Activated CD4-positive, alpha-beta T cell treated with anti-CD3 and anti-CD28 coated beads, Interleukin-2, amount 10 ng/mL, durations not matched to agents 7 days and 5 days (primary cell): ENCODE measurements around the gene ZNF76. TPM values are rescaled to one million over a fixed set of nuclear protein-coding genes. Genes with fewer than 3 reads are reported as not detected.
A peak's percentile ranks its signal among the peaks of the same experiment; 100 is the strongest.
"Not testable (repeated sequence)": the region's sequence is repeated elsewhere in the genome, so short reads cannot be mapped to it uniquely, and the experiment has no call there.

Experiments used
- CTCF ChIA-PET: fragments of 350-600 bp; sonication (Branson Sonifier 250); formaldehyde crosslinking; loops from one replicate; lab custom pipeline; 2021; ENCODE audit warnings: antibody characterized with exemption; lab: Charles Lee
- POLR2A ChIA-PET: fragments of 350-600 bp; sonication (Branson Sonifier 250); formaldehyde crosslinking; loops from one replicate; lab custom pipeline; 2021; ENCODE audit warnings: antibody characterized with exemption; lab: Charles Lee
- DNase-seq: peaks from one replicate; pipeline ENCODE4 v3.0.0-alpha.2; 2020
- H3K27ac Mint-ChIP-seq: one replicate; pipeline ENCODE4 v1.8.0; 2021; ENCODE audit warnings: mild to moderate bottlenecking, moderate library complexity, mixed read lengths
- H3K27me3 Mint-ChIP-seq: one replicate; pipeline ENCODE4 v1.8.0; 2021; ENCODE audit warnings: mixed read lengths
- H3K36me3 Mint-ChIP-seq: one replicate; pipeline ENCODE4 v1.8.0; 2021; ENCODE audit warnings: low read depth, mixed read lengths
- H3K4me1 Mint-ChIP-seq: one replicate; pipeline ENCODE4 v1.8.0; 2021; ENCODE audit warnings: mixed read lengths
- H3K4me3 Mint-ChIP-seq: one replicate; pipeline ENCODE4 v1.8.0; 2021; ENCODE audit warnings: mild to moderate bottlenecking, moderate library complexity, mixed read lengths
- H3K9me3 Mint-ChIP-seq: one replicate; pipeline ENCODE4 v1.8.0; 2021; ENCODE audit warnings: mixed read lengths
- total RNA-seq, 2 experiments: library from RNA; stranded (reverse); gene quantifications; one replicate each; pipeline ENCODE4 v1.2.3, GENCODE V29; 2021

The ZNF76 gene
- total RNA-seq, 2 experiments from 2014 or later: 41.1 to 42.4 TPM

DNA sequence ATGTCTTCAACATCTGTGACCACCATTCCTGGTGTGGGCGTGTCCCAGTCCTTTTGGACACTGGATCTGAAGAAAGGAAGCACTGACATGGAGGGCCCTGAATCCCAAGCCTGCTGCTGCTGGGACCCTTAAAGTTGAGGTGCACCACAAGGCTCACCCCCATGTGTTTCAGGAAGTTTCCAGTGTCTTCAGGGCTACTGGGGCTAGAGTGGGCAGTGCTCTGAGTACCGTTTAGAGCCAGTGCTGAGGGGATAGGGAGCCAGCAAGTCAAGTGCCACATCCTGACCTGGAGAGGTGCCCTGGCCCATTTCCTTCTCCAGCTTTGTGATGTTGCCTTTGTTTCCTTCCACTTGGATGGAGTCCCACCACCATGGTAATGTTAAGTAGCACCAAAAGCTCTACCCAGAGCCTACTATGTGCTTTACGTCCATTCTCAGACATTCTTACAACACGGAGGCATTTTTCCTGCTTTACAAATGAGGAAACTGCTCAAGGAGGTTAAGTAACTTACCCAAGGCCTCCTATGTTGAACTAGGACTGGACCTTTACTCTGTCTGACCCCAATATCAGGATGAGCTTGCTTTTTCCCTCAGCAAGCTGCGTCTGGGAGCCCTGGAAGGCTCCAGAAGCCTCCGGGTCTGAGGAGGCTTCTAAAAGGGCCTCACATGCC lies 37.5 kb downstream of the ZNF76 start:
- Mint-ChIP-seq H3K36me3 (peaks cover 47% of the 10 kb centered on the region), H3K27ac (peak overlapping the region; percentile 96), H3K27me3 (no peaks in the 10 kb centered on the region), H3K4me1 (peaks cover 47% of the 10 kb centered on the region), H3K9me3 (no peaks in the 10 kb centered on the region), H3K4me3 (peak overlapping the region; percentile 85)
- POLR2A ChIA-PET: interaction anchor here (1.5 kb wide), 1 partner anchor 154 kb away, joined by 4 read pairs; no protein-coding TSS in a partner anchor
- no peak for DNase-seq
- CTCF ChIA-PET: interaction anchor here (0.7 to 3.4 kb wide), 22 partner anchors 11 to 1815 kb away, joined by 3 to 25 read pairs (median 4); partner anchors contain the start of genes ARMC12, PPARD and RPL10A

DNA sequence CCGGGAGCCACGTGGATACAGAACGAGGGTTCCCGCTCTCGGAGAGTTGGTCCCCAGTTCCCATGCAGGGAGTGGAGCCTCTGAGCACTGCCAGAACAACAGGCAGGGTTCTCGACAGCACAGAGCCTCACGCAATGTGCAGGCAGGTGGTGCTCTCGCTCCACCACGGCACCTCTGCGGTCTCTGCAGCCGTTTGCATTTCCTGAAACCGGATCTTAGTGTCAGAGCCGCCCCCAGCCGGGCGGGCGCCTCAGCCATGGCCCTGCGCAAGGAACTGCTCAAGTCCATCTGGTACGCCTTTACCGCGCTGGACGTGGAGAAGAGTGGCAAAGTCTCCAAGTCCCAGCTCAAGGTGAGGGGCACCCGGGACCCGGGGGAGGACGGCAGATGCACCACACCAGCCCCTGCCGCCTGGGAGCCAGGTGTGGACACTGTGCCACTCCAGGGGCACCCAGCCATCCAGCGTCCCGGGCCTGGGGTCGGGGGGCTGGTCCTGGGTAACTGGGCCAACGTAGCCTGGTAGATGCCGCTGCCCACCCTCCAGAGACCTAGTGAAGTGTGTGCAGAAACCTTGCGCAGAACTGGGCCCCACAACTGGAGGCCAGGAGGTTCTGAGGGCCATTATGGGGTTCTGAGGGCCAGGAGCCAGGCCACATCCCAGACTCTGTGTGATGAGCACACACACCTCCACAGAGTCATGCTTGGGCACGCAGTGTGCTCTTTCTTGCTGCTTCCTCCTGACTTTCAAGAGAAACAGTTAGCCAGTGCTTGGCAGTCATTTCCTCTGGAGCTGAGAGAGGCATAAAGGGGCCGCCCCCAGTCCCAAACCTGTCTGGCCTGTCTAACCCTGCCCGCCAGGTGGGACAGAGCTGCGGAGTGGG lies 38.3 kb downstream of the ZNF76 start, which contains the start of gene DEF6:
Gene DEF6 (plus strand): TSS at position 218 of the 881 bp plus-strand sequence. CDS start 39 bp downstream, at position 257.
- peak within 1 kb of the TSS; percentile 85 for H3K4me3 Mint-ChIP-seq
- H3K9me3 Mint-ChIP-seq: no peaks in the 10 kb centered on the region
- ChIA-PET POLR2A (interaction anchor here (1.5 kb wide), 1 partner anchor 153 kb away, joined by 4 read pairs; no protein-coding TSS in a partner anchor), CTCF (interaction anchor here (0.7 to 3.4 kb wide), 21 partner anchors 11 to 254 kb away, joined by 3 to 25 read pairs (median 4); partner anchors contain the start of genes PPARD and RPL10A)
- peak; percentile 93 for DNase-seq
- peak within 1 kb of the TSS; percentile 96 for H3K27ac Mint-ChIP-seq
- no peaks in the 10 kb centered on the region for H3K27me3 Mint-ChIP-seq
- H3K36me3 Mint-ChIP-seq: peaks cover 55% of the 10 kb centered on the region
- H3K4me1 Mint-ChIP-seq: peaks cover 55% of the 10 kb centered on the region

DNA sequence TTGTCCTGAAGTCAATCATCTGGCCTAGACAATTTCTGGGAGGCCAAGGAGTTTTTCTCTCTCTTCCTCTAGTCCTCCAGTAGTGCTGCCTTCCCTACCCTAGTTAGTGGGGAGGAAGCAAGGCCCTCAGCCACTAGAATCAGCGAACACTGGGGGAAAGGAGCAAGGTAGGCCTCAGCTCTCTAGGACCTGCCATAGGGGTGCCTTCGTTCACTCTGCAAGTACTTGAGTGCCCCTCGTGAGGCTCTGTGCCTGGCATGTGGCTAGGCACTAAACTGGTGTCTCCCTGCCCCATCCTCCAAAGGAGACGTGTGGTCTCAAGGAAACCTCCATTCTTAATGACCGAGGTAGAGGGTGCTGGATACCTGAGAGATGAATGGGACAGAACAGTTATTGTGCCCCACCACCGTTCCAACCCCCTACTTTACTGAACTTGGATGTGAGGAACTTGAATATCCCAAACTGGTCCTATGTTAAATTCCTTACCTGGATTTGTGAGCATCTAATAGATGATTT lies 39.1 kb downstream of the ZNF76 start:
- Mint-ChIP-seq H3K27ac (peak overlapping the region; percentile 96), H3K9me3 (no peaks in the 10 kb centered on the region), H3K4me1 (peaks cover 61% of the 10 kb centered on the region), H3K27me3 (no peaks in the 10 kb centered on the region), H3K4me3 (peak overlapping the region; percentile 85), H3K36me3 (peaks cover 59% of the 10 kb centered on the region)
- POLR2A ChIA-PET: no interaction called here
- DNase-seq: peak; percentile 33
- CTCF ChIA-PET: interaction anchor here (1.0 to 3.4 kb wide), 11 partner anchors 11 to 167 kb away, joined by 4 to 25 read pairs (median 7); partner anchors contain the start of gene PPARD

DNA sequence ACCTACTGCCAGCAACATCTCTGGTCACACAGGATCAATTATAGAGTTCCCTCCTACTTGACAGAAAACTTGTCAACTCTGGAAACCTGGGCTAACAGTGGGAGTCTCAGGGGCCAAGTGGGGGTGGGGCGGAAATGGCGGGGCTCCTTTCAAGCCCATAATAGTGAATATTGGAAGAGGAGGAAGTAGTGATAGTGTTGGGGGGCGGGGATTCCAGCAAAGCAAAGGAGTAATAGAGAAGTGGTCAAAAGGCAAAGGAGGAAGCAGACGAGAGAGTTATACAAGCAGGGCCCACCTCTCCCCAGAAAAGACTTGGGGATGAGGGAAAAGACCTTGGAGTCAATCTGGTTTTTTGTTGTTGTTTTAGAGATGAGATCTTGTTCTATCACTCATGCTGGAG lies 40.1 kb downstream of the ZNF76 start:
- Mint-ChIP-seq H3K9me3 (no peaks in the 10 kb centered on the region), H3K36me3 (peaks cover 60% of the 10 kb centered on the region), H3K4me1 (peaks cover 65% of the 10 kb centered on the region), H3K27ac (peak overlapping the region; percentile 96), H3K4me3 (peak overlapping the region; percentile 85), H3K27me3 (no peaks in the 10 kb centered on the region)
- peak; percentile 39 for DNase-seq
- POLR2A ChIA-PET: interaction anchor here (0.6 to 0.8 kb wide), 2 partner anchors 14 to 33 kb away, joined by 3 to 5 read pairs; no protein-coding TSS in a partner anchor
- CTCF ChIA-PET: interaction anchor here (0.9 to 2.0 kb wide), 7 partner anchors 11 to 168 kb away, joined by 3 to 9 read pairs (median 3); partner anchors contain the start of gene PPARD

DNA sequence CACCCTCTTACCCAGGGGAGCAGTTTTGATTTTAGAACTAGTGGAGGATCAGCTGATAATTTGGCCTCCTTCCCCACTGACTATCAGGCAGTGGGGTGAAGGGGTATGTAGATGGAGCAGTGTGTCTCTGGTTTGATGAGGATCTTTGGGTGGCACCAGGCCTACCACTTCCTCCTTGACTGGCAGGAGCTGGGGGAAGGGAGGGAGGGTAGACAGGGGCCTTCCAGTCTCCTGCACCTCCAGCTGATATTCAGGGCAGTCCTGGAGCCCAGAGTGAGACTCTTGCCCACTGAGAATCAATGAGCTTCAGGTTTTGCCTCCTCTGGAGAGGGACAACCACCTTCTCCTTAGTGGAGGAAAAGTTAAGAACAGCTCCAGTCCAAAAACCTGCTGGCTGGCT lies 41.3 kb downstream of the ZNF76 start:
- H3K4me3 Mint-ChIP-seq: peak overlapping the region; percentile 85
- H3K36me3 Mint-ChIP-seq: peaks cover 55% of the 10 kb centered on the region
- H3K9me3 Mint-ChIP-seq: no peaks in the 10 kb centered on the region
- H3K27ac Mint-ChIP-seq: peak overlapping the region; percentile 96
- H3K27me3 Mint-ChIP-seq: no peaks in the 10 kb centered on the region
- POLR2A ChIA-PET: interaction anchor here (1.3 kb wide), 1 partner anchor 25 kb away, joined by 3 read pairs; no protein-coding TSS in a partner anchor
- H3K4me1 Mint-ChIP-seq: peaks cover 69% of the 10 kb centered on the region
- CTCF ChIA-PET: interaction anchor here (0.7 to 1.4 kb wide), 9 partner anchors 10 to 221 kb away, joined by 3 to 7 read pairs (median 3); partner anchors contain the start of genes FANCE and RPL10A
- peak; percentile 59 for DNase-seq

DNA sequence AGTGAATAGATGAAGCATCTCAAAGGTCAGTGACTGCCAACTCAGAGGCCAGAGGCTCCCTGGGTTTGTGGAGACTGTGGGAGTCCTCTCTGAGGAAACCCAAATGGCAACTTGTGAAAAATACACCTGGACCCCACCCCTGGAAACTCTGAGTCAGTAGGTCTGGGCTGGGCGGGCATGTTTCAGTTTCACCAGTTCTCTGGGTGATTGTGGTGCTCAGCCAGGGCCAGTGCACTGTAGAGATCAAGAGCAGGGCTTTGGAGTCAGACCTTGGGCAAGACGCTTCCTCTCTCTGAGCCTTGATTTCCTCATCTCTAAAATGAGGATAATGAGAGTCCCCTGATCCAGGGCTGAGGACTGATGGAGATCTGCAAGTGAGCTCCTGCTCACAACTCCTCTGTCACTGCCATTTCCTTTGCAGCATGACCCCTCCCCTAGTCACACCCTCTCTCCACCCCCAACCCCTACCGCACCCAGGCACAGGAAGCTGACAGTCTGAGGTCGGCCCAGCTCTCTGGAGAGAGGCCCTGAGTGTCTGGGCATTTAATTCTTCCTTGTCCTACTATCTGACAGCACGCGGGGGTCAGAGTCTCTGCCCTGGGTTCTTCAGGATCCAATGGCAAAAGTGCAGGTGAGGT lies 43.2 kb downstream of the ZNF76 start:
- H3K27me3 Mint-ChIP-seq: no peaks in the 10 kb centered on the region
- H3K4me3 Mint-ChIP-seq: peak overlapping the region; percentile 85
- ChIA-PET CTCF (interaction anchor here (0.5 to 1.5 kb wide), 9 partner anchors 14 to 903 kb away, joined by 3 to 5 read pairs (median 3); partner anchors contain the start of gene FANCE), POLR2A (interaction anchor here (0.7 kb wide), 2 partner anchors 152 to 621 kb away, joined by 3 to 5 read pairs; no protein-coding TSS in a partner anchor)
- H3K27ac Mint-ChIP-seq: peak overlapping the region; percentile 96
- H3K36me3 Mint-ChIP-seq: peaks cover 71% of the 10 kb centered on the region
- peak; percentile 93 for DNase-seq
- H3K4me1 Mint-ChIP-seq: peaks cover 69% of the 10 kb centered on the region
- no peaks in the 10 kb centered on the region for H3K9me3 Mint-ChIP-seq

DNA sequence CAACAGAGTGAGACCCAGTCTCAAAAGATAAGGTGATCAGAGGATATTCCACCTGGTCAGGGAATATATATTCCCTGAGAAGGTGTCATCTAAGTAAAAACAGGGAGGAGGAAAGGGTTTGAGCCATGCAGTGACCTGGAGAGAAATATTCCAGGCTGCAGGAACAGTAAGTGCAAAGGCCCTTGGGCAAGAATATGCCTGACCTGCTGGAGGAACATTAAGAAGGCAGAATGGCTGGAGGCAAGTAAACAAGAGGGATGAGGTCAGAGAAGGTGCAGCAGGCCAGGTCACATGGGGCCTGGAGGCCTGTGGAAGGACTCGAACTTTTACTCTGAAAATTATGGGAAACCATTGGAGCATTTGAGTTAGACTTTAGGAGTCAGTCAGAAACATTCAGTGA lies 44.8 kb downstream of the ZNF76 start:
- H3K4me1 Mint-ChIP-seq: peaks cover 77% of the 10 kb centered on the region

DNA sequence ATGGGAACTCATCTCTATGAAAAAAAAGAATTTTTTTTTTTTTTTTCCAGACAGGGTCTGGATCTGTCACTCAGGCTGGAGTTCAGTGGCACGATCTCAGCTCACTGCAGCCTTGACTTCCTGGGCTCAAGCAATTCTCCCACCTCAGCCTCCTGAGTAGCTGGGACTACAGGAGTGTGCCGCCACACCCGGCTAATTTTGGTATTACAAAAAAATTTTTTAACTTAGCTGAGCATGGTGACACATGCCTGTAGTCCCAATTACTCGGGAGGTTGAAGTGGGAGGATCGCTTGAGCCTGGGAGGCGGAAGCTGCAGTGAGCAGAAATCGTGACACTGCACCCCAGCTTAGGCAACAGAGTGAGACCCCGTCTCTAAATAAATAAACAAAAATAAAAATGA lies 45.6 kb downstream of the ZNF76 start:
- CTCF ChIA-PET: interaction anchor here (0.7 to 1.9 kb wide), 8 partner anchors 10 to 460 kb away, joined by 3 to 6 read pairs (median 3); partner anchors contain the start of gene RPL10A
- POLR2A ChIA-PET: no interaction called here
- peaks cover 79% of the 10 kb centered on the region for H3K4me1 Mint-ChIP-seq
- no peak for DNase-seq
- H3K9me3 Mint-ChIP-seq: no peaks in the 10 kb centered on the region
- H3K27ac Mint-ChIP-seq: no peak overlapping the region
- peaks cover 72% of the 10 kb centered on the region for H3K36me3 Mint-ChIP-seq
- no peak overlapping the region for H3K4me3 Mint-ChIP-seq
- H3K27me3 Mint-ChIP-seq: no peaks in the 10 kb centered on the region

More for the DNA sequence above, 44.8 kb downstream of the ZNF76 start:
- DNase-seq: no peak
- Mint-ChIP-seq H3K9me3 (no peaks in the 10 kb centered on the region), H3K36me3 (peaks cover 72% of the 10 kb centered on the region), H3K27ac (peak overlapping the region; percentile 96), H3K27me3 (no peaks in the 10 kb centered on the region), H3K4me3 (peak overlapping the region; percentile 85)
- ChIA-PET POLR2A (no interaction called here), CTCF (interaction anchor here (0.9 to 1.9 kb wide), 6 partner anchors 21 to 167 kb away, joined by 3 to 6 read pairs (median 3); partner anchors contain the start of gene RPL10A)

DNA sequence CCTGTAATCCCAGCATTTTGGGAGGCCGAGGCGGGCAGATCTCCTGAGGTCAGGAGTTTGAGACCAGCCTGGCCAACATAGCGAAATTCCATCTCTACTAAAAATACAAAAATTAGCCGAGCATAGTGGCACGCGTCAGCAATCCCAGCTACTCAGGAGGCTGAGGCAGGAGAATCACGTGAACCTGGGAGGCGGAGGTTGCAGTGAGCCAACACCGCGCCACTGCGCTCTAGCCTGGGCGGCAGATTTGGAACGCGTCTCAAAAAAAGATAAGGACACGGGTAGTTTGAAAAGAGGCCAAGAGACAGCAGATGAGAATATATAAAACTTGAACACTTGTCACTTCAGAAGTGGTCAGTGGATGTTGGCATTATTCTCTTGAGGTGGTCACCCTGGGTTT lies 47.6 kb downstream of the ZNF76 start:
- not testable (repeated sequence) for H3K4me3 Mint-ChIP-seq

DNA sequence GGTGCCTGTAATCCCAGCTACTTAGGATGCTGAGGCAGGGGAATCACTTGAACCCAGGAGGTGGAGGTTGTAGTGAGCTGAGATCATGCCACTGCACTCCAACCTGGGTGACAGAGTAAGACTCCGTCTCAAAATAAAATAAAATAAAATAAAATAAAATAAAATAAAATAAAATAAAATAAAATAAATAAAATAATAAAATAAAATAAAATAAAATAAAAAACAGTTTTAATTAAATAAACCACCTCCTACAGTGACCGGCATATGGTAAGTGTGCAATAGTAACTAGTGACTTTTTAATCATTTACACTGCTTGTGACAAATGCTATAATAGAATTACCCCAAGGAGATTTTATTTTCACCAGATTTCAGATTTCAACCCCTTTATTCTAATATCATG lies 49.0 kb downstream of the ZNF76 start:
- H3K4me1 Mint-ChIP-seq: peaks cover 80% of the 10 kb centered on the region
- DNase-seq, H3K9me3 Mint-ChIP-seq, H3K27me3 Mint-ChIP-seq, H3K4me3 Mint-ChIP-seq, POLR2A ChIA-PET: not testable (repeated sequence)
- CTCF ChIA-PET: interaction anchor here (0.7 to 2.9 kb wide), 4 partner anchors 11 to 893 kb away, joined by 3 to 9 read pairs (median 4); partner anchors contain the start of gene DEF6
- peaks cover 75% of the 10 kb centered on the region for H3K36me3 Mint-ChIP-seq
- peak overlapping the region; percentile 93 for H3K27ac Mint-ChIP-seq

More for the DNA sequence above, 47.6 kb downstream of the ZNF76 start:
- POLR2A ChIA-PET, DNase-seq, H3K27me3 Mint-ChIP-seq, H3K9me3 Mint-ChIP-seq, CTCF ChIA-PET: not testable (repeated sequence)
- Mint-ChIP-seq H3K4me1 (peaks cover 80% of the 10 kb centered on the region), H3K36me3 (peaks cover 77% of the 10 kb centered on the region), H3K27ac (peak overlapping the region; percentile 68)

DNA sequence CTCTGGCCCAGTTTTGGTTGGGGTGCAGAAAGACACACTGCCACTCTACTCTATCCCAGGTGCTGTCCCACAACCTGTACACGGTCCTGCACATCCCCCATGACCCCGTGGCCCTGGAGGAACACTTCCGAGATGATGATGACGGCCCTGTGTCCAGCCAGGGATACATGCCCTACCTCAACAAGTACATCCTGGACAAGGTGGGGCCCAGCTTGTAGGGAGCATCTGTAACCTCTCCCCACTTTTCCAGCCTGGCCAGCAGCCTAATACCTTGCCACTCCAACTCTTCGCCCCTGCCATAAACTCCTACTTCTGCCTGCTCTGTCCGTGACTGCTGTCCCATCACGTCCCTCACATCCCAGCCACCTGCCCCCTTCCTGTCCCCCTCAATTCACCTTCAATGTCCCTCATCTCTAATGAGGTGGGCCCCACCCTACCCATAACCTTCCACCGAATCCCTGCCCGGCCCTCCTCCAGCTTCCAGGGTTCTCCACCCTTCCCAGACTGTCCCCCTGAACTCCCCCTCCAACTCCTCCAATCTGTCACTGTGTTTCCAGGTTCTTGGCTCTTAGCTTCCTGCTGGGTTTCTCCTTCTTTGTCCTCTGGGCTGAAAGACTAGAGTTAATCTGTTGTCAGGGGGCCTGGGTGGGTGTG lies 50.2 kb downstream of the ZNF76 start:
- POLR2A ChIA-PET: no interaction called here
- Mint-ChIP-seq H3K27me3 (no peaks in the 10 kb centered on the region), H3K36me3 (peaks cover 78% of the 10 kb centered on the region), H3K9me3 (no peaks in the 10 kb centered on the region), H3K4me1 (peaks cover 81% of the 10 kb centered on the region), H3K4me3 (peak overlapping the region; percentile 63), H3K27ac (peak overlapping the region; percentile 93)
- CTCF ChIA-PET: interaction anchor here (0.8 to 2.9 kb wide), 8 partner anchors 8 to 140 kb away, joined by 3 to 9 read pairs (median 4); partner anchors contain the start of gene DEF6
- no peak for DNase-seq
